Keratinocyte (primary cell): ENCODE results near the gene LHFPL2. TPM values are rescaled to one million over a fixed set of nuclear protein-coding genes. Genes with fewer than 3 reads are reported as not detected.

Experiments
- DNase-seq: peaks from one replicate; pipeline ENCODE4 v3.0.0-alpha.2; 2011; ENCODE audit warnings: low read depth, missing footprints, low spot score
- FAIRE-seq: peaks from 2 replicates; lab custom pipeline; 2011; peaks lifted over from hg19 to GRCh38; lab: Jason Lieb, UNC
- H2AFZ ChIP-seq: 2 replicates; pipeline ENCODE4 v1.6.0; 2012; ENCODE audit warnings: low read length, control low read depth, inconsistent platforms; ENCODE audit not compliant: control insufficient read depth
- H3K27ac ChIP-seq: 2 replicates; pipeline ENCODE4 v1.5.1; 2011; ENCODE audit warnings: low read length; ENCODE audit not compliant: control insufficient read depth, insufficient read depth
- H3K27me3 ChIP-seq: 3 replicates; pipeline ENCODE4 v1.6.0; 2011; ENCODE audit warnings: low read length; ENCODE audit not compliant: control insufficient read depth, insufficient read depth; ENCODE audit errors: extremely low read depth
- H3K36me3 ChIP-seq, 2 experiments: 2 replicates in 1 of 2; 3 replicates in 1 of 2; pipeline ENCODE4 v1.5.1; 2011; ENCODE audit warnings: low read length in 2 of 2, mild to moderate bottlenecking in 1 of 2; ENCODE audit not compliant: control insufficient read depth in 2 of 2, insufficient read depth in 2 of 2; ENCODE audit errors: extremely low read depth in 1 of 2
- H3K4me1 ChIP-seq: 3 replicates; pipeline ENCODE4 v1.5.1; 2011; ENCODE audit warnings: low read length; ENCODE audit not compliant: control insufficient read depth, insufficient read depth; ENCODE audit errors: extremely low read depth
- H3K4me2 ChIP-seq: 3 replicates; pipeline ENCODE4 v1.6.0; 2011; ENCODE audit warnings: low read depth, low read length; ENCODE audit not compliant: control insufficient read depth, insufficient read depth; ENCODE audit errors: extremely low read depth
- H3K4me3 ChIP-seq, 3 experiments: fragments of 200-600 bp in 1 of 3; sonication (generic) in 1 of 3; 2 replicates in 2 of 3; 3 replicates in 1 of 3; pipeline ENCODE4 v1.5.1; 2011 to 2016; ENCODE audit warnings: low read length in 3 of 3, mild to moderate bottlenecking in 3 of 3, control low read depth in 2 of 3, inconsistent platforms in 1 of 3, low read depth in 1 of 3, mixed read lengths in 1 of 3, mixed run types in 1 of 3, moderate library complexity in 1 of 3; ENCODE audit not compliant: control insufficient read depth in 2 of 3, insufficient read depth in 2 of 3; ENCODE audit errors: extremely low read depth in 1 of 3
- H3K79me2 ChIP-seq: 2 replicates; pipeline ENCODE4 v1.6.0; 2012; ENCODE audit warnings: low read length; ENCODE audit not compliant: control insufficient read depth, insufficient read depth
- H3K9ac ChIP-seq: 3 replicates; pipeline ENCODE4 v1.6.0; 2011; ENCODE audit warnings: low read length; ENCODE audit not compliant: control insufficient read depth, insufficient read depth; ENCODE audit errors: extremely low read depth
- H3K9me1 ChIP-seq: 3 replicates; pipeline ENCODE4 v1.6.0; 2011; ENCODE audit warnings: low read length; ENCODE audit not compliant: control insufficient read depth, insufficient read depth; ENCODE audit errors: extremely low read depth
- H3K9me3 ChIP-seq: 2 replicates; pipeline ENCODE4 v1.5.1; 2012; ENCODE audit warnings: low read depth, low read length; ENCODE audit not compliant: control insufficient read depth
- H4K20me1 ChIP-seq: 3 replicates; pipeline ENCODE4 v1.6.0; 2011; ENCODE audit warnings: low read length; ENCODE audit not compliant: control insufficient read depth, insufficient read depth; ENCODE audit errors: extremely low read depth
- CTCF ChIP-seq, 3 experiments: IDR thresholded peaks in 1 of 3; conservative IDR thresholded peaks in 1 of 3; optimal IDR thresholded peaks in 1 of 3; 2 replicates in 2 of 3; 3 replicates in 1 of 3; pipeline versions ENCODE3 to v1.5.1; 2011; ENCODE audit warnings: low read length in 3 of 3, mild to moderate bottlenecking in 3 of 3, moderate library complexity in 2 of 3, control low read depth in 1 of 3, inconsistent platforms in 1 of 3; ENCODE audit not compliant: insufficient read depth in 2 of 3; ENCODE audit errors: extremely low read depth in 1 of 3
- EZH2 ChIP-seq: IDR thresholded peaks from one replicate; pipeline ENCODE4 v1.6.1; 2012; ENCODE audit warnings: inconsistent platforms, mild to moderate bottlenecking, low read length, moderate library complexity
- dilution Hi-C: fragments of 300-500 bp; cut with MboI; formaldehyde crosslinking; loops from one replicate; pipeline ENCODE4 v1.7.0; 2020; ENCODE audit warnings: low sequenced_read_pairs; ENCODE audit not compliant: extremely low pct_ligation_motif_present
- polyA plus RNA-seq, 5 experiments: library from polyadenylated mRNA; depleted of rRNA in 3 of 5; stranded (reverse) in 3 of 5; stranded (forward) in 1 of 5; unstranded in 1 of 5; fragments of >200 nt; gene quantifications; 1 replicate in 1 of 5; 2 replicates in 3 of 5; 3 replicates in 1 of 5; pipeline versions ENCODE4 v1.2.1 to v1.2.3, GENCODE V29; 2011 to 2012; ENCODE audit warnings: missing spikeins in 2 of 5, low read depth in 1 of 5, low replicate concordance in 1 of 5

Gene LHFPL2
- polyA plus RNA-seq, 1 donor (not counting 4 experiments of a cell fraction or from before 2014, with no cell fraction given) = 11.4 TPM

- Histone ChIP-seq H3K9ac (no peak overlapping the region), H4K20me1 (peaks cover 4% of the 10 kb centered on the region), H3K27me3 (no peaks in the 10 kb centered on the region), H3K36me3 (peaks cover 0 to 6% of the 10 kb centered on the region in 2 experiments), H3K9me3 (no peaks in the 10 kb centered on the region), H3K27ac (no peak overlapping the region), H3K4me1 (peaks cover 4% of the 10 kb centered on the region), H2AFZ (no peak overlapping the region), H3K79me2 (peaks cover 11% of the 10 kb centered on the region), H3K4me3 (no peak overlapping the region), H3K9me1 (no peaks in the 10 kb centered on the region), H3K4me2 (no peak overlapping the region)
- dilution Hi-C loops = no loop called here
- TF ChIP-seq CTCF (optimal IDR thresholded peaks at IDR 0.05 in 1 of 3, IDR thresholded peaks at IDR 0.05 in 1 of 3, conservative IDR thresholded peaks at IDR 0.05 in 1 of 3; ENCODE audit: extremely low read depth in 1 of 3, insufficient read depth in 2 of 3, low read length in 3 of 3) = no peak
- TF ChIP-seq EZH2 = no peak
- DNase-seq = no peak
- no peak for FAIRE-seq
These were observed 77.9 kb downstream of the LHFPL2 start for GRCh38 chr5:78570646-78571045.

GRCh38 chr5:78569441-78569840, 79.1 kb downstream of the LHFPL2 start:
- Histone ChIP-seq H3K4me3 (no peak overlapping the region), H2AFZ (no peak overlapping the region), H4K20me1 (peaks cover 4% of the 10 kb centered on the region), H3K4me2 (no peak overlapping the region), H3K79me2 (peaks cover 12% of the 10 kb centered on the region), H3K36me3 (peaks cover 0 to 4% of the 10 kb centered on the region in 2 experiments), H3K9me1 (no peaks in the 10 kb centered on the region), H3K9me3 (no peaks in the 10 kb centered on the region), H3K4me1 (peaks cover 4% of the 10 kb centered on the region), H3K27ac (no peak overlapping the region), H3K27me3 (no peaks in the 10 kb centered on the region), H3K9ac (no peak overlapping the region)
- no peak for TF ChIP-seq EZH2
- TF ChIP-seq CTCF (optimal IDR thresholded peaks at IDR 0.05 in 1 of 3, IDR thresholded peaks at IDR 0.05 in 1 of 3, conservative IDR thresholded peaks at IDR 0.05 in 1 of 3; ENCODE audit: extremely low read depth in 1 of 3, insufficient read depth in 2 of 3, low read length in 3 of 3) = no peak
- DNase-seq = no peak
- FAIRE-seq = no peak
- dilution Hi-C loops = no loop called here
